Inflammatory macrophage (primary cell): Measurements from ENCODE around the gene GALNT13.

Source experiments
- DNase-seq, 2 donors: peaks; one replicate each; pipeline ENCODE4 v3.0.0-alpha.2; 2020 to 2022

Gene GALNT13

GRCh38 chr2:153946036-153946435, 74.3 kb downstream of the GALNT13 start:
- no peak for DNase-seq

DNA sequence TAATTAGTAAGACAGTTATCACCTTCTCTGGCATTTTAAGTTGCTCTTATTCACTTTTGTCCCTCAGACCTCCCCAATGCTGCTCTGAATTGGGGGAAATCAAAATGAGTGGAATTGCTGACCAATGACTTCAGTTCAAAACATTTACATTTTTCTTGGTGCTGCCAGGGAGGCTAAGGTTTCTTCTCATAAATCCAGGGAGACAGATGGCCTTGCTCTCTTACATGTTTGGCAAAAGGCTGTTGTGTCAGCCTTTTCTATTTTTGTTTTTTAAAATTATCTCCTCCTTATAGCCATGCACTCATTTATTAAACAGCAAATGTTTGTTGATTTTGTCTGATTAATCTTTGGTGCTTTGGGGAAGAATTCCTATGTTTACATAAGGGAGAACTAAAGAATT, 82.0 kb downstream of the GALNT13 start:
- no peak for DNase-seq

GRCh38 chr2:153963256-153963655, 91.5 kb downstream of the GALNT13 start:
- no peak for DNase-seq

DNA sequence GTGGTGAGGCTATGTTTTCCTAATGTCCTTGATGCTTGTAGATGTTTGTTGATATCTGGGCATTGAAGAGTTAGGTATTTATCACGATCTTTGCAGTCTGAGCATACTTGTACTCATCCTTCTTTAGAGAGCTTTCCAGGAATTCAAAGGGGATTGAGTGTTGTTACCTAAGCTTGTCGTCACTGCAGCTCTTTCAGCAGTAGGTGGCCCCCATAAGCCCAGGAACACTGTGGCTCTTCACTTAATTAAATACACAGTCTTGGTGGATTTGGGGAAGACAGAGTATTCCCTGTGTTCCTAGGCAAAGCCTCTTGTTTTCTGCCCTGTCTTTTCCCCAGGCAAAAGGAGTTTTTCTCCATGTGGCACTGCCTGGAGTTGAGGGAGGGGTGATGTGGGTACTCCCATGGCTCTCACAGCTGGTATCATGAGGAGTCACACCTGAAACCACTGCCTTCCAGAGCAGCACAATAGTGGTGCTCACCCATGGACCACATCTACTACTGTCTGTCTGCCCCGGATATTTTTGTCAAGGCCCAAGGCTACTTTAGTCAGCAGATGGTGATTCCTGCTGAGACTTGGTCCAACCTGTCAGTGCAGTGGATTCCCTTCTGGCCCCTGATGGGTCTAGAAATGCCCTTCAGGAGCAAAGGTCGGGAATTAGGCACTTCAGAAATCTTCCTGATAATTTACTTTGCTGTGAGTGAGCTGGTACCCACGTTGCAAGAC, 95.7 kb downstream of the GALNT13 start:
- DNase-seq: no peak

DNA sequence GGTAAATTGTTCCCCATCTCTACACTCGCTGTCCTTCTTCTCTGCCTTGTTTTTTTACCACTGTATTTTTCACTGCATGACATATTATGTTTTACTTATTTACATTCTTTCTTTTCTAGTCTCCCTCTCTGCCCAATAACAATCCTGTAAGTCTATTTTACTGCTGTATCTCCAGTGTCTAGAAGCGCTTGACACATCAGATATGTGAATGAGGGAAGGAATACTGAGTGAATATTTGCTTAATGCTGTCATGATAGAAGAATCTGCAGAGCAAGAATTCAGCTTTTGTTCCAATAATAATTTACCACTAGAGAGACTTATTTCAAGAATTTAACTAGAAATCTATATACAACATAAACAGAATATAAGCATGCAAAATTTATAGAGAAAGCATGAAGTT, 99.5 kb downstream of the GALNT13 start:
- no peak for DNase-seq

- no peak for DNase-seq
Measured at GRCh38 chr2:153971855-153972254, 100.1 kb downstream of the GALNT13 start.

DNA sequence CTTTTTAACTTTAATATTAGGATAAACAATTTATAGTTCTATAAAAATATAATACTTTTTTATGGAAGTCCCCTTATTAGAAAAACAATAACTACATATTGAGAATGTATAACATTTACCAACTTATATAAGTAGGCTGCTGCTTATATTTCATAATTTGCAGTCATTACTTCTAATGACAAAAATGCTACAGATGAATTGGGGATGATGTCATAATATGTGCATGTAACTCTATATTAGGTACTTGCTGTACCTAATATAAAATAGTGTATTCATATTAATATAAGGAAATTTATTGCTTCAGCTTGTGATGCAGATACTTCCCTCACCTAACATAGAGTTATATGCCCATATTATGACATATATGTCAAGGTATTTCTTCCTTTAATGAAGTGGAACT, 100.7 kb downstream of the GALNT13 start:
- no peak for DNase-seq

- no peak for DNase-seq
Measured at GRCh38 chr2:153986488-153987229, 114.9 kb downstream of the GALNT13 start.

- DNase-seq: no peak
Measured at GRCh38 chr2:153990771-153991170, 119.0 kb downstream of the GALNT13 start.

- no peak for DNase-seq
Measured at GRCh38 chr2:154013514-154013913, 141.8 kb downstream of the GALNT13 start.

- no peak for DNase-seq
Measured at GRCh38 chr2:154015233-154015632, 143.5 kb downstream of the GALNT13 start.

GRCh38 chr2:154029504-154029903, 157.8 kb downstream of the GALNT13 start:
- no peak for DNase-seq

GRCh38 chr2:154032220-154032619, 160.5 kb downstream of the GALNT13 start:
- DNase-seq: no peak

DNA sequence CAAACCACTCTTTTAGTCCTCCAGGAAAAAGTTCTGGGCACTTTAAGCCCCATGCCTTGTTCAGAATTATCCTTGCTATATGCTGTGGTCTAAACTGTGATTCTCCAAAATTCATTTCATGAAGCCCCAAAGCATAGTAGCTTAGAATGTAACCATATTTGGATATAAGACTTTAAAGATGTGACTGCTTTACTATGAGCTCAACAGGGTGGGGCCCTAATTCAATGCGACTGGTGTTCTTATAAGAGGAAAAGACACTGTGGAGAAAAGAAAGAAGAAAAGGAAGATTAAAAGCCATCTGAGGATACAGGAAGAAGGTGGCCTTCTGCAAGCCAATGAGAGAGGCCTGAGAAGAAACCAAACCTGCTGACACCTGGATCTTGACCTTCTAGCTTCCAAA, 174.8 kb downstream of the GALNT13 start:
- DNase-seq: no peak

DNA sequence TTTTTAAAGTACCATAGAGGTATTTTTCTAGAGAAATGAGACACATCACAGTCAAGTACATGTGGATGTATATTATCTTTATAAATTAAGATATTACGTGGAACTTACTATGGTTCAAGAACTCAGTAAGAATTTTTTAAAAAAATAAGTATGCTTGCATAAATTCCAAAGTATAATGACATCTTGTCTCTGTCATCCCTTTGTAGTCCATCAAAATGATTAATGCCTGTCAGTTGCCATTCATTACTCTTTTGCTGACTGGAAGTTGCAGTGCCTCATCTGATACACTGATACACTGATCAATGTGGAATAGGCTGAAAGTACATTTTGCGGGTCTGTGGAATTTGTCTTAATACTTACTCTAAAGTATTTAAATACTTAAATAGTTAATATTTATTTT, 177.2 kb downstream of the GALNT13 start:
- DNase-seq: no peak

DNA sequence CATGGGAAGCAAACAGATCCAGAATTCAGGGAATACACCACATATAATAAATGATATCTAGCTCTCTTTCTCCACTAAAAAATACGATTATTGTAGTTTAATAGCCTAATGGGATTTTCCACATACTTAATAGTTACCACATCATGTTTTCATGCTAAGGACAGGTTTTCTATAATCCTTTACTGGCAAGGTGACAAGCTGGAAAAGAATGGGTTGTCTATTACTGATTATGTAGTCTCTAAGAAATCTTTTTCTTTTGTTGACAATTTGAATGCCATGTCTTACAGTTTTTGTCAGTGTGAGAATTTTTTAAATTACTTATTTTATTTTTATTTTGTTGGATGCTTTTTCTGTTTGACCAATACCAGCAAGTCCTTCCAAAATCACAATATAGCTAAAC, 177.8 kb downstream of the GALNT13 start:
- DNase-seq: no peak

DNA sequence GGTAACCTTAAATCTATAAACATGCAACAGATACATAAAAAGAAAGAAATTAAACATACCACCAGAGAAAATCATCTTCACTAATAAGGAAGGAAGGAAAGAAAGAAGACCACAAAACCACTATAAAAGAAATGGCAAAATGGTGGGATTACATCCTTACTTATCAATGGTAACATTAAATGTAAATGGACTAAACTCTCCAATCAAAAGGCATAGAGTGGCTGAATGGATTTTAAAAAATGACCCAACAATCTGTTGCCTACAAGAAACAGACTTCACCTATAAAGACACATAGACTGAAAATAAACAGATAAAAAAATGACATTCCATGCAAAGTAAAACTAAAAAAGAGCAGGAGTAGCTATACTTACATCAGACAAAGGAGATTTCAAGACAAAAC, 195.4 kb downstream of the GALNT13 start:
- DNase-seq: no peak

GRCh38 chr2:154078926-154079325, 207.2 kb downstream of the GALNT13 start:
- no peak for DNase-seq

- no peak for DNase-seq
Measured at GRCh38 chr2:154092571-154092970, 220.8 kb downstream of the GALNT13 start.

- no peak for DNase-seq
Measured at GRCh38 chr2:154093856-154094255, 222.1 kb downstream of the GALNT13 start.

- DNase-seq: no peak
Measured at GRCh38 chr2:154097833-154098398, 226.2 kb downstream of the GALNT13 start.

DNA sequence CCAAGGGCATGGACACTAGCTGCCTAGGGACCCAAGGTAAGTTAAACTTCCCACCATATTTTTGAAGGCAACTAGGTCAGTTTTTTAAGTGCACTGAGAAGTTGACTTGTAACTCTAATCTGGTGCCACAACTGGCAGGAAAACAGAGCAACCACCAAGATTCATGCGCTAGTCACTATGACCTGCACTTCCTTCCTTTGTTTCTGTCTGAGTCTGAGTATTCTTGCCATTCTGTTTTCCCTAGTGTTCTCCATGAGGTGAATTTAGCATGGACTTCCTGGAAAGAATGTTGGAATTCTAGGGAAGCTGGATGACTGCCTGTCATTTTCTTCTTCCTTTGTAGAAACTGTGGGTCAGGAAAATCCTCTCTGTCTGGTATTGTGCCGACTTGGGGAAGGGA, 249.0 kb downstream of the GALNT13 start:
- DNase-seq: no peak

DNA sequence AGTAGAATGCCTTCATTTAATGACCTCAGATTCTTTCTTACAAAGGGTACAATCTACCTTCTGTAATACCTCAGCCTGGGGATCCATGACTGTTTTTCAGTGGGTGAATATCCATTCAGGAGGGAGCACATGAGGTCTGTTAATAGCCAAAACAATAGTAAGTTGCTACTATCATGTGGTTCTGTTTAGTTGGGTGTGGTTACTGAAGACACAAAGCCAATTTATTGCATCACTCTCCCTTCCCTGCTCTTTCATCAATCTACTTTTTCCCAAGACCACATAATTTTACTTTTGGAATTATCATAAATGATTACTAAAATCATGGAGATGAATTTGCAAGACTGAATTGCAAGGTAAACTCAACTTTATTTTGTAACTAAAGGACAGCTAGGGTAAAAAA, 254.2 kb downstream of the GALNT13 start:
- no peak for DNase-seq

DNA sequence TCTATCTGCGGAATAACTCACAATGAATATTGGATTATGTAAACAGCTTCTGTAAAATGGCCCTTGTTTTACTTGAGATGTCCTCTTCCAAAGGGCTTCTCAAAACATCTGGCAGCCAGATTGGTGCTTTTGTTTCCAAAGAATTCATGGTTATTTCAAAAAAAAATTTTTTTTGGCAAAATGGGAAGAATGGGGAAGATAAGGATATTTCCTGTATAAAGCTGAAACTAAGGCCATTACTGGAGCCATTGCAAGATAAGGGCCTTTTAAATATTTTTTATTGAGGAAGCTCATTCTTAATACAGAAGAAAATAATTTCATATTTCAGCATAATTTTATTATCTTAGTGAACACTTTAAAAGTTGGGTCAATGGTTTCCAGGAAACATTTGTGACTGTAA, 259.1 kb downstream of the GALNT13 start:
- no peak for DNase-seq
